CD8-positive, alpha-beta memory T cell (primary cell): ENCODE results near the gene TRPM6. TPM values are rescaled to one million over a fixed set of nuclear protein-coding genes. Genes with fewer than 3 reads are reported as not detected.

Source experiments
- CTCF ChIA-PET: fragments of 350-600 bp; sonication (Branson Sonifier 250); formaldehyde crosslinking; loops from one replicate; lab custom pipeline; 2021; ENCODE audit warnings: antibody characterized with exemption; lab: Charles Lee
- POLR2A ChIA-PET: fragments of 350-600 bp; sonication (Branson Sonifier 250); formaldehyde crosslinking; loops from one replicate; lab custom pipeline; 2021; ENCODE audit warnings: antibody characterized with exemption; lab: Charles Lee
- DNase-seq, 5 donors: peaks; one replicate each; pipeline versions ENCODE4 v3.0.0 to v3.0.0-alpha.2; 2020 to 2022; ENCODE audit warnings: mixed read lengths in 1 of 5
- H3K27ac ChIP-seq: one replicate; pipeline ENCODE4 v1.7.0; 2013; ENCODE audit warnings: low read depth, mild to moderate bottlenecking, low read length, moderate library complexity
- H3K27me3 ChIP-seq: 2 replicates; pipeline ENCODE4 v1.7.0; 2013; ENCODE audit warnings: low read length, mild to moderate bottlenecking; ENCODE audit not compliant: insufficient read depth, poor library complexity, severe bottlenecking
- H3K36me3 ChIP-seq: 2 replicates; pipeline ENCODE4 v1.7.0; 2013; ENCODE audit warnings: mild to moderate bottlenecking, low read length, moderate library complexity; ENCODE audit not compliant: insufficient read depth
- H3K4me1 ChIP-seq: 2 replicates; pipeline ENCODE4 v1.7.0; 2013; ENCODE audit warnings: mild to moderate bottlenecking, low read length, moderate library complexity; ENCODE audit not compliant: insufficient read depth
- H3K4me3 ChIP-seq: 2 replicates; pipeline ENCODE4 v1.7.0; 2013; ENCODE audit warnings: mild to moderate bottlenecking, low read length
- H3K9me3 ChIP-seq: 2 replicates; pipeline ENCODE4 v1.7.0; 2013; ENCODE audit warnings: mild to moderate bottlenecking, low read length
- H3K27ac Mint-ChIP-seq, 8 donors: one replicate each; pipeline ENCODE4 v1.8.0; 2020 to 2021; ENCODE audit warnings: mixed read lengths in 8 of 8, mild to moderate bottlenecking in 6 of 8, inconsistent platforms in 3 of 8, moderate library complexity in 3 of 8
- H3K27me3 Mint-ChIP-seq, 2 donors: one replicate each; pipeline ENCODE4 v1.8.0; 2020 to 2021; ENCODE audit warnings: mixed read lengths in 2 of 2, mild to moderate bottlenecking in 1 of 2, moderate library complexity in 1 of 2
- H3K36me3 Mint-ChIP-seq, 3 donors: one replicate each; pipeline ENCODE4 v1.8.0; 2020 to 2021; ENCODE audit warnings: mixed read lengths in 3 of 3, inconsistent platforms in 1 of 3, mild to moderate bottlenecking in 1 of 3
- H3K4me1 Mint-ChIP-seq, 3 donors: one replicate each; pipeline ENCODE4 v1.8.0; 2020 to 2021; ENCODE audit warnings: mixed read lengths in 3 of 3, inconsistent platforms in 1 of 3, mild to moderate bottlenecking in 1 of 3
- H3K4me3 Mint-ChIP-seq, 7 donors: one replicate each; pipeline ENCODE4 v1.8.0; 2020 to 2021; ENCODE audit warnings: mixed read lengths in 7 of 7, mild to moderate bottlenecking in 6 of 7, moderate library complexity in 4 of 7, inconsistent platforms in 2 of 7
- H3K9me3 Mint-ChIP-seq, 5 donors: one replicate each; pipeline ENCODE4 v1.8.0; 2020 to 2022; ENCODE audit warnings: mixed read lengths in 5 of 5, mild to moderate bottlenecking in 3 of 5, moderate library complexity in 2 of 5, inconsistent platforms in 1 of 5
- polyA plus RNA-seq: library from polyadenylated mRNA; unstranded; fragments of 300-500 nt; fragmentation: Illumina TruSeq; gene quantifications from one replicate; pipeline ENCODE4 v1.2.3, GENCODE V29; 2021
- total RNA-seq, 2 experiments: library from RNA; stranded (reverse); gene quantifications; one replicate each; pipeline ENCODE4 v1.2.3, GENCODE V29; 2021

TRPM6 gene
- total and polyA plus RNA-seq, 3 experiments from 2014 or later, result not detected

DNA sequence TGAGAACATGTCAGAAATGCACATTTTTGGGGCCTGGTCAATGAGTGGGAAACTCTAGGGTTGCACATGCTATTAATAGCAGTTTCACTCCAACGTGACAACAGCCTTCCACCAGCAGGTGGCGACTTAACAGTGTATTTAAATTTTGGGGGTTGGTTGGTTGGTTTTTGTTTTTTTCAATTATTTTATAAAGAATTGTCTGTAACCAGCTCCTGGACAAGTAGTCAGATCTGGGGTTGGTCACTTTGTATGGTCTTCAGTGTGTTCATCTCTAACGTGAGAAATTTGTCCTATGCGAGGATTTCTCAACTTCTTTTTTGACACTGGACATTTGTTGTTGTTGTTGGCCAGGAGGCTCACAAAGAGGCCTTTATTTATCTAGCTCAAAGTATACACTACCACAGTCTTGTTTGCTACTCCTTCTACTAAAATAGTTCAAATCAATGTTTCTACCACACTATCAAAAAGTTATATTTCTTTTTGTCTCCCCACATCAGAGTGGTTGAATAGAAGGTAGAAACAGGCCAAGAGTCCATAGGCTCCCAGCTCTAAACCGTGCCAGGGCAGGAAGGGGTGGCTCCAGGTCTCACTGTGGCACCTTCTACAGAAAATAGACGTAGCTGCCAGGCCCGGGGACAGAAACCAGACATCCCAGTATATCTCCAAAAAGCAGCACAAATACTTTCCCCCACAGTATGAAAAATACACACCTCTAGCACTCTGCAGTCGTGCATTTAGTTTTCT, 110.4 kb downstream of the TRPM6 start:
- Histone ChIP-seq H3K36me3 (no peaks in the 10 kb centered on the region), H3K4me1 (no peaks in the 10 kb centered on the region), H3K27me3 (no peaks in the 10 kb centered on the region), H3K4me3 (no peak overlapping the region), H3K27ac (no peak overlapping the region), H3K9me3 (no peaks in the 10 kb centered on the region)
- CTCF ChIA-PET, result interaction anchor here (0.7 to 7.8 kb wide), 11 partner anchors 9 to 464 kb away, joined by 3 to 91 read pairs (median 4); no protein-coding TSS in a partner anchor
- no peak overlapping the region for H3K4me3 Mint-ChIP-seq
- POLR2A ChIA-PET, result interaction anchor here (0.6 kb wide), 1 partner anchor 374 kb away, joined by 7 read pairs; no protein-coding TSS in a partner anchor
- peaks cover 5 to 15% of the 10 kb centered on the region in 2 donors for H3K27me3 Mint-ChIP-seq
- no peaks in the 10 kb centered on the region for H3K9me3 Mint-ChIP-seq
- H3K4me1 Mint-ChIP-seq, result no peaks in the 10 kb centered on the region
- H3K27ac Mint-ChIP-seq, result no peak overlapping the region
- DNase-seq, result peak; percentile 32 to 75 (median 56)
- no peaks in the 10 kb centered on the region for H3K36me3 Mint-ChIP-seq

DNA sequence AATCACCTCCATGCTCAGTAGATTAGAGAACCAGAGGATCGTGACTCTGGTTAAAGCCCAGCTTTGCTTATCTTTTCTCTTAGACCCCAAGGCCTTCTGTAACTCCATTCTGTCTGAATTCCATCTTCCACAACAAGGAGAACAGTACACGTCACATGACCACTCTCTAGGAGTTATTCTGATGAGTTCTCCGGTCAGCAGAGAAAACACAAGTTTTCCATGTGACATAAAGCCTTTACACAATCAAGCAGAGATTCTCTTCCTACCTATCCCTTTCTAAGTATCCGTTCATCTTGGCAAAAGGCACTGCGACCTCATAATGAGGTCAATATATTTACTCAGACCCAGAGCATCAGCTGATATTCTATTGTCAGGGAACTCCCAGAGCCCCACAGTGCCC, 112.3 kb downstream of the TRPM6 start:
- Mint-ChIP-seq H3K4me1 (no peaks in the 10 kb centered on the region), H3K27ac (no peak overlapping the region), H3K4me3 (no peak overlapping the region), H3K27me3 (peaks cover 10 to 19% of the 10 kb centered on the region in 2 donors), H3K9me3 (no peaks in the 10 kb centered on the region), H3K36me3 (no peaks in the 10 kb centered on the region)
- Histone ChIP-seq H3K4me1 (no peaks in the 10 kb centered on the region), H3K27ac (no peak overlapping the region), H3K27me3 (no peaks in the 10 kb centered on the region), H3K4me3 (no peak overlapping the region), H3K9me3 (no peaks in the 10 kb centered on the region), H3K36me3 (no peaks in the 10 kb centered on the region)
- POLR2A ChIA-PET, result no interaction called here
- CTCF ChIA-PET, result interaction anchor here (1.0 to 7.8 kb wide), 8 partner anchors 9 to 310 kb away, joined by 3 to 91 read pairs (median 4); partner anchors contain the start of gene C9orf40
- no peak for DNase-seq

DNA sequence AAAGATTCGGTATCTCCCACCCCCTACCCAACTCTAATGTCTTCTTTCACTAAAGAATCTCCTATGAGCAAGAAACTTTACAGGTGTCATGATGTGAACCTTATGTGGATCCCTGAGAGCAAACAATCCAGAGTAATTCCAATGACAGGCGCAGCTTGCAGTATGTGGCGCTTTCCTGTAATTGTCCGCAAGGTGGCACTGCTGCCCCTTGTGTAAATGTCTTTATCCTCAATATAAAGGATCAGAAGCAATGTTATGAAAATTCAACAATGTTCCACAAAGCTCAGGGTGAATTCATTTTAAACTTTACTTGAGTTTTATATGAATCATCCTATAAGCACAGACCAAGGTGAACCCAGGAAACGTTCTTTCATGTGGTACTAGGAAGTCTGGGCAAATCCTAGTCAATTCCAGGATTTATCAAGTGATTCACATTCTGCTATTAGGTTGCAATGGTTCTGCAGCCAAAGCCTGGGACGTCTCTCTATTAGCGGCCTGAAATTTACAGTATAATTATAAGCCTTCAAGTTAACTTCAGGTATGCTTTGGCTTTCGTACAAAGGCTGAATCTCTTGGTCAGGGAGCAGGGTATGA, 113.7 kb downstream of the TRPM6 start:
- POLR2A ChIA-PET, result no interaction called here
- no peak overlapping the region for H3K27ac Mint-ChIP-seq
- Histone ChIP-seq H3K4me1 (no peaks in the 10 kb centered on the region), H3K27ac (no peak overlapping the region), H3K4me3 (no peak overlapping the region), H3K36me3 (no peaks in the 10 kb centered on the region), H3K27me3 (no peaks in the 10 kb centered on the region), H3K9me3 (no peaks in the 10 kb centered on the region)
- DNase-seq, result peak; percentile 46 to 75 (median 56)
- no peaks in the 10 kb centered on the region for H3K9me3 Mint-ChIP-seq
- CTCF ChIA-PET, result interaction anchor here (0.6 to 7.8 kb wide), 19 partner anchors 9 to 464 kb away, joined by 3 to 91 read pairs (median 4); partner anchors contain the start of genes C9orf40, CARNMT1, NMRK1 and OSTF1
- no peaks in the 10 kb centered on the region for H3K36me3 Mint-ChIP-seq
- no peak overlapping the region for H3K4me3 Mint-ChIP-seq
- peaks cover 14% of the 10 kb centered on the region in 2 donors for H3K27me3 Mint-ChIP-seq
- no peaks in the 10 kb centered on the region for H3K4me1 Mint-ChIP-seq

DNA sequence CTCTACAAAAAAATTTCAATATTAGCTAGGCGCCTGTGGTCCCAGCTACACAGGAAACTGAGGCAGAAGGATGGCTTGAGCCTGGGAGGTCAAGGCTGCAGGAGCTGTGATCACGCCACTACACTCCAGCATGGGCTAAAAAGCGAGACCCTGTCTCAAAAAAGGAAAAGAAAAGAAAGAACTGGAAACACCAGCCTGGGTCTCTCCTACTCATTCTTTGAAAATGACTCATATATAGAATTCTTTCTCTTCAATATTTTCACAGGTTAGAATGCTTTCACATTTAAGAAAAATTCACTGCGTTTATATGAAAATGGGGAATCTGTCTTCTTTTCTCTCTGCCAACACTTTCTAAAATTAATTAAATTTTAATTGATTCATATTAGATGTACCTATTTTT, 115.6 kb downstream of the TRPM6 start:
- Mint-ChIP-seq H3K27me3 (peaks cover 14 to 15% of the 10 kb centered on the region in 2 donors), H3K27ac (no peak overlapping the region), H3K4me1 (no peaks in the 10 kb centered on the region), H3K9me3 (no peaks in the 10 kb centered on the region), H3K36me3 (no peaks in the 10 kb centered on the region), H3K4me3 (no peak overlapping the region)
- ChIA-PET CTCF (interaction anchor here (0.8 to 7.8 kb wide), 7 partner anchors 11 to 466 kb away, joined by 3 to 91 read pairs (median 6); no protein-coding TSS in a partner anchor), POLR2A (no interaction called here)
- no peaks in the 10 kb centered on the region for H3K4me1 ChIP-seq
- no peaks in the 10 kb centered on the region for H3K27me3 ChIP-seq
- H3K36me3 ChIP-seq, result no peaks in the 10 kb centered on the region
- no peak overlapping the region for H3K4me3 ChIP-seq
- H3K27ac ChIP-seq, result no peak overlapping the region
- no peak for DNase-seq
- H3K9me3 ChIP-seq, result no peaks in the 10 kb centered on the region

DNA sequence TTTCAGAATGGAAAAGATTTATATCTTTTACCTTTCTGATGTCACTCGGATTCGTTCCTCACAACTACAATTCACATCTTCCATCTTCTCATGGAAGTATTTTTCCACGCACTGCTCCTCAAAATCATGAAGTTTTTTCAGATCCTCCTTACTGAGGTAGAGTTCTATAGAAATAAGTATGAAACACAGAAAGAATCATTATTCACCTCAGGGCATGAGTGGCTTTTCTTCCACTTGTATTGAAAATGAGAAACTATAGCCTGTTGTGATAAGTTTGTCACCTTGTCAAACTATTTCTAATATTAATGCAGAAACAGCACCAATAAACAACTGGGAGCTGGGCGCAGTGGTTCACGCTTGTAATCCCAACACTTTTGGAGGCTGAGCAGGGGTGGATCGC, 116.0 kb downstream of the TRPM6 start:
- H3K36me3 Mint-ChIP-seq, result no peaks in the 10 kb centered on the region
- POLR2A ChIA-PET, result no interaction called here
- Histone ChIP-seq H3K4me3 (no peak overlapping the region), H3K36me3 (no peaks in the 10 kb centered on the region), H3K27me3 (no peaks in the 10 kb centered on the region), H3K9me3 (no peaks in the 10 kb centered on the region), H3K27ac (no peak overlapping the region), H3K4me1 (no peaks in the 10 kb centered on the region)
- no peak overlapping the region for H3K27ac Mint-ChIP-seq
- H3K27me3 Mint-ChIP-seq, result peaks cover 14 to 15% of the 10 kb centered on the region in 2 donors
- no peaks in the 10 kb centered on the region for H3K4me1 Mint-ChIP-seq
- no peak overlapping the region for H3K4me3 Mint-ChIP-seq
- no peak for DNase-seq
- no peaks in the 10 kb centered on the region for H3K9me3 Mint-ChIP-seq
- CTCF ChIA-PET, result interaction anchor here (0.8 to 7.8 kb wide), 6 partner anchors 11 to 467 kb away, joined by 3 to 91 read pairs (median 8); no protein-coding TSS in a partner anchor

DNA sequence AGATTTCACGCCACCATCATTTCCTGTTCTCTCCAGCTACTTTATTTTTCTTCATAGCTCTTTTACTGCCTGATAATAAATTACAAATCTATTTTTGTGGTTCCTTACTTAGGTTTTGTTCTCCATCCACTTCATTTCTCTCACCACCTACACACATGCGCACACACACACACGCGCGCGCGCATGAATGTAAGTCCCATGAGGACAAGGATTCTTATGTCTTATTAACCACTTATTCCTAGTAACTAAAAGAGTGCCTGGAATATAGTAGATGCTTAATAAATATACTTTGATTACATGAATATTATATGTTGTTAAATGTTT, 116.5 kb downstream of the TRPM6 start:
- Histone ChIP-seq H3K4me3 (no peak overlapping the region), H3K4me1 (no peaks in the 10 kb centered on the region), H3K27me3 (no peaks in the 10 kb centered on the region), H3K27ac (no peak overlapping the region), H3K9me3 (no peaks in the 10 kb centered on the region), H3K36me3 (no peaks in the 10 kb centered on the region)
- H3K36me3 Mint-ChIP-seq, result no peaks in the 10 kb centered on the region
- peaks cover 14 to 15% of the 10 kb centered on the region in 2 donors for H3K27me3 Mint-ChIP-seq
- ChIA-PET CTCF (interaction anchor here (1.1 to 7.8 kb wide), 3 partner anchors 12 to 305 kb away, joined by 4 to 50 read pairs (median 6); no protein-coding TSS in a partner anchor), POLR2A (no interaction called here)
- no peaks in the 10 kb centered on the region for H3K4me1 Mint-ChIP-seq
- H3K9me3 Mint-ChIP-seq, result no peaks in the 10 kb centered on the region
- DNase-seq, result no peak
- no peak overlapping the region for H3K27ac Mint-ChIP-seq
- H3K4me3 Mint-ChIP-seq, result no peak overlapping the region

DNA sequence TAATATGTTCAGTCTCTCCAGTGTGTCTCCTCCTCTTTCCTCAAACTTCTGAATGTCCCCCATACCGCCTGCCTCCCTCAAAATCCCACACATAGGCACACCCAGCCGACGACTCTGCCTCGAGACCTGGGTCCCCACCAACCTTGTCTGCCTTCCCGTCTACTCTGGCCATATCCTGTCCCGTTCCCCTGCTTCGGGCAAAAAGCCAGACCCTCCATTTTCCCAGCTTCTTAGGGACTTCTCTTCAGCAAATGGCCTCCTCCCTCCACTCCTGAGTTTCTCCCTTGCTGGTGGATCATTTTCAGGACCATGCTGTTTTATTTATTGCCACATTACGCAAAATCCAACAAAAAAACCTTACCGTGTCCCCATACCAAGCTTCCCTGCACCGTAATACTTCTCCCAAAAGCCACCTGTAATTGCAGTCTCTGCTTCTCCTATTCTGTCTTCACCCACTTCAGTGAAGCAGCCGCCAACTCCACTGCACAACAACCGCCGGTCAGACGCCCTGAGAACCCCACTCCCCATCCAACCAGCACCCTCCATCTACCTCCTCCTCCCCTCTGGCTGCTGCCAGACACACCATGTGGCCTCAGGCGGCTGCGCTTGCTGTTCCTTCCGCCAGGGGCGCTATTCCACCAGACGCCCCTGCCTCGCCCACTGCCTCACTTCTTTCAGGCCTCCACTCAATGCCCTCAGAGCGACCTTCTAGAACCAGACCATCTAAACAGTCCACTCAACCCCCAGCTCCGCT, 117.0 kb downstream of the TRPM6 start:
- Mint-ChIP-seq H3K4me1 (no peaks in the 10 kb centered on the region), H3K36me3 (no peaks in the 10 kb centered on the region), H3K9me3 (no peaks in the 10 kb centered on the region), H3K4me3 (peak overlapping the region in 1 of 7 donors; percentile 78), H3K27ac (no peak overlapping the region), H3K27me3 (peaks cover 14 to 15% of the 10 kb centered on the region in 2 donors)
- H3K27me3 ChIP-seq, result no peaks in the 10 kb centered on the region
- H3K4me1 ChIP-seq, result no peaks in the 10 kb centered on the region
- no peak overlapping the region for H3K27ac ChIP-seq
- peak in 4 of 5 donors; percentile 7 to 51 (median 8) for DNase-seq
- no peak overlapping the region for H3K4me3 ChIP-seq
- ChIA-PET POLR2A (no interaction called here), CTCF (no interaction called here)
- H3K9me3 ChIP-seq, result no peaks in the 10 kb centered on the region
- H3K36me3 ChIP-seq, result no peaks in the 10 kb centered on the region
